Measurements from ENCODE around the gene SEC14L3.

SEC14L3 gene

DNA sequence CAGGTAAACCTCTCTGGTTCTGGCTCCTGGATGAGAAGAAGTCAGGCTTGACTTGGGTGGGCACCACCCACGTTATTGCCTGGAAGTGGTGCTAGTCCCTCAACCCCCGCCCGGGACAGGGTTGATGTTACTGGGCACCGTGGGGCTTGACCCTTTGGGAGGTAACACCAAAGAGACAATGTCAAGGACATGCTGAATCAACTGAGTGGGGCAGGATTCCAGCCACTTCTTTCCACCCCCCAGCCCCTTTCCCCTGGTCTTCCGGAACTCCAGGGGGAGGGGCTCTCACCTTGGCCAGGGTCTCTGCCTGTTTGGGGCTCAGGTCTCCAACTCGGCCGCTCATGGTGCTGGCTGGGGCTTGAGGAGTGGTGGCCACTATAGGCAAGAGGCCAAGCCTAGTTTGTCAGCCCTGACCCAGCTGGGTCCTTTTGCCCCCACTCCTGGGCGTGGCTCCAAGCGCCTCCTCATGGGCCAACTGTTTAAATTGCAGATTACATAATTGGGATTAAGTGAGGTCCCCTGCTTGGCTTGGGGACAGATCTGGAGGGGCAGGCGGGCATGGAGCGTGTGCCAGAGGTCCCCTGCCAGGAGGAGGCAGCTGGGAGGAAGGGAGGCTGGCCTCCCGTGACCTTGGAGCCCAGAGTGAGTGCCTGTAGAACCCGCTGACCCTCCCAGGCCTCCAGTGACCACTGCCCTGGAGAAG is at the start of gene SEC14L3:
Gene SEC14L3, minus strand, starts transcription at position 402 of the 703 bp plus-strand sequence. Its CDS starts 59 bp downstream, at position 343.
- no peak for DNase-seq (ENCODE audit: low read depth in 1 of 2, low spot score in 1 of 2)

DNA sequence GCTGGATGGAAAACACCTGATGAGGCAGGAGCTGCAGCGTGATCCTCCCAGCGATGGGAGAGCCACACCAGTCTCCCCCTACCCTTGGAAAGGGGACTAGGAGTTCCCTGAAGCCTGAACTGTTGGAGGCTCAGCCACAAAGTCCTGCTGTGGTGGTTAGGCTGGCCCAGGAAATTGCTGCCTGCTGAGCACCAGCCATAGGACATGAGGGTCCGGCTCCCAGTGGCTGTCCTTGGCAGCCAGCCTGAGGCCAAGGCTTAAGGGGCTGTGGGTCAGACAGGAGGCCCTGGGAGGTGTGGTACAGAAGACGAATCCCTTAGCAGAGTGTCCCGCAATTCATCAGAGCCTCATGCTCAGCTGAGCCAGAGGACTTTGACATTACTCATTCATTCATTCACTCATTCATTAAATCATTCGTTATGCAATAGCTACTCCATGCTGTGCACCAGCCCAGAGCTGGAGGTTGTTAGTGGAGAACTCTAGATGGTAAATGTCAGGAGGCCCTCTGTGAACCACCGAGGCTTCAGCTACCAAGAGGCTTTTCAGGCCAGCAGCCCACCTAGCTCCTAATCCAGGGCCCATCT is 48.1 kb upstream of the SEC14L3 start:
- no peak for DNase-seq (ENCODE audit: low read depth in 1 of 2, low spot score in 1 of 2)

DNA sequence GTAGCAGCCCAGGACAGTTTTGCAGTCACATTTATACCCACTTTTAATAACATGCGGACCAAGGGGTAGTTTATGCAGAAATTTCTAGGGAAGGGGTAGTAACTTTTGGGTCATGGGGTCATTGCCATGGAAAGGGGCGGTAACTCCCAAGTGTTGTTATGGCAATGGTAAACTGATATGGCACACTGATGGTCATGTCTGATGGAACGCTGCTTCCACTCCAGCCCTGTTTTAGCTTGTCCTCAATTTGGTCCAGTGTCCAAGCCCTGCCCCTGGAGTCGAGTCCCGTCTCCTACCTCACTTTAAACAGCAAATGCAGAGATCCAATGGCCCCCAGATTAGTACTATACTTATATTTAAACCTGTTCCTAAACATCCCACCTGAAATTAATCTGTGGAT is 44.9 kb upstream of the SEC14L3 start:
- DNase-seq (ENCODE audit: low read depth in 1 of 2, low spot score in 1 of 2) = no peak

DNA sequence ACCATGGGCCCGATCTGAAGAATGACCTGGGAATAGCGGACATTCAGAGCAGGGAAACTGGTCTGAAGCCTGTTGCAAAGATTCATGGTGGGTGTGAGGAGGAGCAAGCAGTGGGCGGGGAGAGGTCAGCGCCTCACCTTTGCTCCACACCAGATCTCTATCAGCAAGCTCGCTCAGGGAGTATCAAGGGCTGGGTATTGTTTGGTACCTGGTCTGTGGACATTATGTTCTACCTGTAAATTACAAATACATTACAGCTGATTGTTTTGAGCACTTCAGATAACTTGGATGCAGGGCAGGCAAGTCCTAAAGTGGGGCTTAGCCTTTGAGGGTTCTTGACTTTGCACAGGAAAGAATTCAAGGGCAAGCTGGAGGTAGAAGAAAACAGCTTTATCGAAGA is 44.5 kb upstream of the SEC14L3 start:
- DNase-seq (ENCODE audit: low read depth in 1 of 2, low spot score in 1 of 2) = no peak

DNA sequence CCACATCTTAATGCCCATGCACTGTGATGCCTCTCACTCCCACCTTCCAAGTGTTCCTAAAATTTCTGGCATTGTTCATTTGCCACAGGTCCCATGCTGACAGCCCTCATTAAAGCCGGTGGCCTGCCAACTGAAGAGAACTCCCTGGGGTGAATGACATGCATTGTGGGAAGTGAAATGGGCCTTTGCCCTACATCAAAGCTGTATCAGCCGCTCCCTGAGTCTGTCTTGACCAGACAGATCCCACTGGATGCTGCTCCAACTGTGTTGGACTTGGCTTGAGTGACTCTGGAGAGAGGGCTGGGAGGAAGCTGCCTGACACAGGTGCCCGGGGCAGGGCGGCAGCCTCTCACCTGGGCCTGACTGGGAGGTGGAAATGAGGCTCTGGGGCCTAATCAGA is 42.4 kb upstream of the SEC14L3 start:
- DNase-seq (ENCODE audit: low read depth in 1 of 2, low spot score in 1 of 2) = no peak

DNA sequence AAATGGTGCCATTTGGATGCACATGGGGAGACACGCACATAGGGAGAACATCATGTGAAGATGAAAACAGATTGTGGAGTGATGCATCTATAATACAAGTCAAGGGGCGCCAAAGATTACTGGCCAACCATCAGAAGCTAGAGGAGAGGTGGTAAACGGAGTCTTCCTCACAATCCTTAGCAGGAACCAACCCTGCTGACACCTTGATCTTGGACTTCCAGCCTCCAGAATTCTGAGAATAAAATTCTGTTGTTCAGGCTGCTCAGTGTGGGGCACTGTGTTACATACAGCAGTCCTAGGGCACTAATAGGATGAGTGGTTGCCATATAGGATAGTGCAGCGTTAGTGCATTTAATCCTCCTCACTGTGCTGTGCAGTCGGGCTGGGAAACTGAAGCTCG is 41.6 kb upstream of the SEC14L3 start:
- DNase-seq (ENCODE audit: low read depth in 1 of 2, low spot score in 1 of 2) = no peak

DNA sequence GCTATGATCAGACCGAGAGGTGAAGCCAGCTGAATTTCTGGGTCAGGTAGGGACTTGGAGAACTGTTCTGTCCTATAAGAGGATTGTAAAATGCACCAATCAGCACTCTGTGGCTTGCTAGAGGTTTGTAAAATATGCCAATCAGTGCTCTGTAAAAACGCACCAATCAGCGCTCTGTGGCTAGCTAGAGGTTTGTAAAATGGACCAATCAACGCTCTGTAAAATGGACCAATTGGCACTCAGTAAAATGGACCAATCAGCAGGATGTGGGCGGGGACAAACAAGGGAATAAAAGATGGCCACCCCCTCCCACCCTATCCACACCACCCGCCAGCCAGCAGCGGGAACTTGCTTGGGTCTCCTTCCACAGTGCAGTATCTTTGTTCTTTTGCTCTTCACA is 40.1 kb upstream of the SEC14L3 start:
- DNase-seq (ENCODE audit: low read depth in 1 of 2, low spot score in 1 of 2) = no peak

DNA sequence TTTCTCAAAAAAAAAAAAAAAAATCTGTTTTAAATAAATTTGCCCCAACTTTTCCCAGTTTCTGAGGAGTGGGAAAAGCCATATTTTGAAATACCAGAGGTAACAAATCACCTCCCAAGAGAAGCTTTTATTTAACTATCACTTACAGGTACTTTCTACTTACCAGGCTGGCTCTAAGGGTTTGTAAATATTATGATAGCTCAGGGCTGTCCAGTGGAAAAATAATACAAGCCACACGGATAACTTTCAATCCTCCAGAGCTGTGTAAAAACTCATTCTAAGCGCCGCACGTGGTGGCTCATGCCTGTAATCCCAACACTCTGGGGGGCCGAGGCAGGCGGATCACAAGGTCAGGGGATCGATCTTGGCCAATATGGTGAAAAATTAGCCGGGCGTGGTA is 39.3 kb upstream of the SEC14L3 start:
- no peak for DNase-seq (ENCODE audit: low read depth in 1 of 2, low spot score in 1 of 2)

DNA sequence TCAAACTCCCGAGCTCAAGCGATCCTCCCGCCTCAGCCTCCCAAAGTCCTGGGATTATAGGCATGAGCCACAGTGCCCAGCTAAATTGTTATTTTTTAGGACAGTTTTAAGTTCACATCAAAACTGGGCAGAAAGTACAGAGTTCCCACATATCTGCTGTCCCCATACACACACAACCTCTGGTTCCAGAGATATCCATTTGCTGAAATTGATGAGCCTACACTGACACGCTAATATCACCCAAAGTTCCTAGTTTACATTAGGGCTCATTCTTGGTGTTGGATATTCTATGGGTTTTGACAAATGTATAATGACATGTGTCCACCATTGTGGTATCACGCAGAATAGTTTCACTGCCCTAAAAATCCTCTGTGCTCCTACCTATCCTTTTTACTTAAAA is 36.4 kb upstream of the SEC14L3 start:
- no peak for DNase-seq (ENCODE audit: low read depth in 1 of 2, low spot score in 1 of 2)

DNA sequence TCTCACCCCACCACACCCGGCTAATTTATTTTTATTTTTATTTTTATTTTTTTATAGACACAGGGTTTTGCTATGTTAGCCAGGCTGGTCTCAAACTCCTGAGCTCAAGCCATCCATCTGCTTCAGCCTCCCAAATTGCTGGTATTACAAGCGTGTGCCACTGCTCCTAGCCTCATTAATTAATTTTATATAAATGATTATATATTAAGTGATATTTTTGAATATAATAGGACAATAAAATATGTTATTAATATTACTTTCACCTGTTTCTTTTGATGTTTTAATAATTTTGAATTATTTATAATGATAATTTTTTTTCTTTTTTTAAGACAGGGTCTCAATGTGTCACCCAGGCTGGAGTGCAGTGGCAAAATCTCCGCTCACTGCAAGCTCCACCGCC is 35.9 kb upstream of the SEC14L3 start:
- no peak for DNase-seq (ENCODE audit: low read depth in 1 of 2, low spot score in 1 of 2)

DNA sequence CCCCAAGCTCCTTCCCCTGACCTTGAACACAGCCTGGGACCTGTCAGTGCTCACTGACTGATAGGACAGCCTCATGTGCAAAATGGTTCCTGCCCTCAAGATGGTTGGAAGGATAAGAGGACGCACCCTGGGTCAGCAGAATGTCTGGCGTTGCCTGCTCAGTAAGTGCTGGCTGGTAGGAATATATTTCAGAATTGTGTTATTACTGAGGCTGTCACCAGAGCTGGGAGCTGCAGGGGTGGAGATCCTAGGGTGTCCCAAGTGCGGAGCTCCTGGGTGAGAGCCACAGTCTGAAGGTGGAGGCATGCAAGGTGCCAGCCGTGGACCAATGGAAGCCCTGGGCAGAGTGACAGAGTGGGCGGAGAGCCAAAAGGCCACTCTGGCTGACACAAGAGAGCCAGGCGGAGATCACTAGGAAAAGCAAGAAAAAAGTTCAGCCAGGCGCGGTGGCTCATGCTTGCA is 34.7 kb upstream of the SEC14L3 start:
- no peak for DNase-seq (ENCODE audit: low read depth in 1 of 2, low spot score in 1 of 2)

DNA sequence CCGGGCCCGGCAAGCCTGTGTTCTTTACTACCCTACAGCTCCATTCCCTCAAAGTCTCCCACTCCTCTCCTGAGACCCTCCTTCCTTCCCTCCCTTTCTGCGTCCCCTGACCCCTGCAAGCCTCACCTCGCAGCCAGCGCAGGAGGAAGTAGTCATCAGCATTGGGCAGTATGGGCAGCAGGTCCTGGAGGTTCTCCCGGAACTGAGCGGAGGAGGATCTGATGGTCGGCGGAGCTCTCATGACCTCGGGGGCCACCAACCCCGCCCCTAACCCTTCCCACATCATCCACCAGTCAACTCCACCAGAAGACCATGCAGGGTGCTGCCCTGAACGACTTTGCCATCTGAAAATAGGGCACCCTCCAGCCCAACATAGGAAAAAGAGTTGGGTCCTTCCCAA is 31.7 kb upstream of the SEC14L3 start:
- no peak for DNase-seq (ENCODE audit: low read depth in 1 of 2, low spot score in 1 of 2)

DNA sequence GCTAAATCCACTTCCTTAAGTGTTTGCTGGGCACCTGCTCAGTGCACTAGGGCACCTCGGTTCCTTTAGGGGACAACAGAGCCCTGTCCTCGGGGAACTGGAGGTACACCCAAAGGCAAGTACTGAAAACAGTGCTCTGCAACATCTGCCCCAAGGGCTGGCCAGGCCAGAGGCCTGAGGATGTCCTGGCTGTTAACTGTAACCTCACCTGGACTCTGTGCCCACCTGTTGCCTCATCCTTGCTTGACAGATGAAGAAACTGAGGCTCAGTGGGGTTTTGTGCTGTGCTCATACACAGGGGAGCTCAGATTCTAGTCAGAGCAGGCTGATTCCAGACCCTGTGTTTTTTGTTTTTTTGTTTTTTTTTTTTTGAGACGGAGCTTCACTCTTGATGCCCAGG is 31.1 kb upstream of the SEC14L3 start:
- DNase-seq (ENCODE audit: low read depth in 1 of 2, low spot score in 1 of 2) = no peak

DNA sequence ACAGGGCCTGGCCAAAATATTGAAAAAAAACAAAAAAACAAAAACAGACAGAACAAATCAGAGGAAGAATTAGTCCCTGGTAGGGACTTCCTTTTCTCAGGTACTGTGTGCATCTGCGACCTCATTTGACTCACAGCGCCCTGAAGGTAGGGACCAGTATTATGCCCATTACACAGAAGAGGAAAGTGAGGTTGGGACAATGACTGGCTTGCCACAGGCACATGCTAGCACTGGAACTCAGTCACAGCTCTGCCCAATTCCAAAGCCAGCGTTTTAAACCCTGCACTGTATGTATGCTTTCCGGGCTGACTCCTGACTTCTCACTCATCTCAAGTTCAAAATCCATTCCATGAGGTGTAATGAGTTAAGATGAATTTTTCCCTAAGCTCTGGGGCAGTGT is 30.3 kb upstream of the SEC14L3 start:
- no peak for DNase-seq (ENCODE audit: low read depth in 1 of 2, low spot score in 1 of 2)

DNA sequence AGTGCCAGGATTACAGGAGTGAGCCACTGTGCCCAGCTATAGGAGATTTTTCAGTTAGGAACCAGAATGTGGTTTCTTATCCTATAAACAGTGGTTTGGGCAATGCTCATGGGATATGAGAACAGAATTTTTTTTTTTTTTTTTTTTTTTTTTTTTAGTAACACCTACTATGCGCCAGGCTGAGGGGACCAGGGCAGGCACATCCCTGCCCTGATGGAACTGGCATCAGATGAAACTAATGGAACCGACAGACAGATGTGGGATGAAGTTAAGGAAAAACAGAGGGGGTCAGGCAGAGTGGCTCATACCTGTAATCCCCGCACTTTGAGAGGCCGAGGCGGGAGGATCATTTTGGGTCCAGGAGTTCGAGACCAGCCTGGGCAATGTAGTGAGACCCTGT is 28.8 kb upstream of the SEC14L3 start:
- no peak for DNase-seq (ENCODE audit: low read depth in 1 of 2, low spot score in 1 of 2)

DNA sequence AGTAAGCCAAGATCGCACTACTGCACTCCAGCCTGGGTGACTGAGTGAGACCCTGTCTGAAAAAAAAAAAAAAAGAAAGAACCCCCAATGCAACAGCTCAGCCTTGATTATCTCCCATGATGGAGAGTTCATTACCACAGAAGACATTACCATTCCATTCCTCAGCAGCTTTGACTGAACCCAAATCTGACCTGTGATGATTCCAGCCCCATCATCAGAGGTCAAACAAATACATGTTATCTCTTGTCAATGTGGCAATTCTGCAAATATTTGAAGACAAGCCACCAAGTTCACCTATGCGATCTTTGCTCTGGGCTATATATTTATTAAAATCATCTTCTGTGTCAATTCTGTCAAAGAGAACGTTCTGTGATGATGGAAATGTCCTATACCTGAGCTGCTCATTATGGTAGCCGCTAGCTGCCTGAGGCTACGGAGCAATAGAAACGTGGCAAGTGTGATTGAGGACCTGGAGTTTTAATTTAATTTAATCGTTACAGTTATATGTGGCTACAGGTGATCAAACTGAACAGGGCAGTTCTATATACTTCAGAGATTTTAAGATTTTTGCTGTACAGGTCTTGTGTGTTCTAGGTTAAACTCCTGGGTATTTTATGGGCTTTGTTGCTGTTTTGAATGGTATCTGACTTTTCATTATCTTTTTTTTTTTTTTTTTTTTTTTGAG is 25.8 kb upstream of the SEC14L3 start:
- DNase-seq (ENCODE audit: low read depth in 1 of 2, low spot score in 1 of 2) = no peak

DNA sequence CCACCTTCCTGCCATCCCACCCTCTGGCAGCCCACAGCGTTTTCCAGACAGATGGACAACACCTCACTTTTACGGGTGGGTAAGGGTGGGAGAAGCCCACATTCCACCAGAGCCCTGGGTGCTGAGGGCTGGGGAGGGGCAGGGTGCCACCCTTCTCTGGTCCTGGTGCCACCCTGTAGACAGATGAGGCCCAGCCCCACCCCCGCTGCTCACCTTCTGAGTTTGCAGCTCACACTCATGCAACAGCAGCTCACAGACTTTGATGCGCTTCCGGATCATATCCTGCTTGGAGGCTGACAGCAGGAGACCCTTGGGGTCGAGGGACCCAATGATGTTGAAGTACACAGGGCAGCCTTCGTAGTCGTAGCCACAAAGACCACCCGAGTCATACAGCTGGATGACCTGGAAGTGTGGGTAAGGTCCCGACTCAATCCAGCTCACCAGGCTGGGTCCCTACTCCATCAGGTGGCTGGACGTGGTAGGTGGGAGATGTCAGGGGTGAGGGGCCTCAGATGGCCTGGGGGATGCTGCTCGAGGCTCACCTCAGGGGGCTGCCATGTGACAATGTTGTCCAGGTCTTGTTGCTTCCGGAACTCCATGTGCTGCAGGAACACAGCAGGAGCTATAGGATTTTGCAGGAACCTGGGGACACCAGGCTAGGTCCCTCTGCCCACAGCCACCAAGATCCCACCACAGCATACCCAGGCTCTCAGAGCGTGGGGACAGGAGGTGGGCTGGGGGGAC is 23.4 kb upstream of the SEC14L3 start:
- no peak for DNase-seq (ENCODE audit: low read depth in 1 of 2, low spot score in 1 of 2)

DNA sequence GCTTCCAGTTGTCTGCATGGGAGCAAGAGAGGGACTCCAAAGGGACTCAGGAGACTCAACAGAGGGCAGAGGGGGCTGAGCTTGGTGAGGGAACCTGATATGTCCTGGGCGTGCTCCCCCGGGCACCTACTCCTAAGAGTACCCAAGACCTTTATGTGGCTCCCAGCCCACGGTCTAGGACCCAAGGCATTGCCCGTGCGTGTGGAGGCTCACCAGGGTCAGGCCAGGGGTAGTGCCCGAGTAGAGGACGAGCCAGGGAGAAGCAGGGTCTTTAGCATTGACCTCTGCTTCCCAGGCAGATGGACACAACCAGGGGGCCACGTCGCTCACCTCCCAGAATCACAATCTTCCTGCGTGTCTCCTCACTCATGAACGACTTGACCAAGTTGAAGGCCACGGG is 20.3 kb upstream of the SEC14L3 start:
- no peak for DNase-seq (ENCODE audit: low read depth in 1 of 2, low spot score in 1 of 2)

DNA sequence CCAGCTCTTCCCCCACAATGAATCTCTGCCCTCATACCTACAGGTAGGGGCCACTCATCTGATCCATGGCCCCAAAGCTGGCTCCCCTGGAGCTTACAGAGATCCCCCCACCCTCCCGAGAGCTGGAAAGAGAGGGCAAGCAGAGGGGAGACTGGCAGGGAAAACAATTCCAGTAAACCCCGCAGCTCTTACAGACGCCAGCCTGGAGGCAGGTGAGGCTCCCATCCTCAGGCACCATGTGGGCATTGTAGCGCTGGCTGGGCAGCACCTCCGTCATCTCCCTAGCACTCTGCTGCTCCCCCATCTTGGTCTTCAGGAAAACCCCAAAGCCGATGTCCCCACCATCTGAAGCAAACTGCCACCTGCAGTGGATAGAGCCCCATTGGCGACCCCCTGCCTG is 19.6 kb upstream of the SEC14L3 start:
- no peak for DNase-seq (ENCODE audit: low read depth in 1 of 2, low spot score in 1 of 2)

DNA sequence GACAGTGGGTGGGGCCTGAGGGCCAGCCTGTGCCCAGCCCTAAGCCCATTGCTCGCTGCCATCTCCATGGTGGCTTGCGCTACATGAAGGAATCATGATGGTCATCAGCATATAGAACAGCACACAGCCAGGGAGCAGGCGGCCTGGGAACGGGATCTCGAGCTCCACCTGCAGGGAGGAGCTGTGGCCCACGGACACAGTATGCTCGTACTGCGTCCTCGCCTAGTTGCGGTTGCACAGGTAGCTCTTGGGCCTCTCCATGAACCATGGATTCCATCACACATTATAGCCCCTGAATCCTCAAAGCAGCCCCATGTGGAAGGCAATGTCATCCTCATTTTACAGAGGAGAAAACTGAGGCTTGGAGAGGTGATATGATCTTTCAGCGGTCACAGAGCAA is 18.6 kb upstream of the SEC14L3 start:
- no peak for DNase-seq (ENCODE audit: low read depth in 1 of 2, low spot score in 1 of 2)

DNA sequence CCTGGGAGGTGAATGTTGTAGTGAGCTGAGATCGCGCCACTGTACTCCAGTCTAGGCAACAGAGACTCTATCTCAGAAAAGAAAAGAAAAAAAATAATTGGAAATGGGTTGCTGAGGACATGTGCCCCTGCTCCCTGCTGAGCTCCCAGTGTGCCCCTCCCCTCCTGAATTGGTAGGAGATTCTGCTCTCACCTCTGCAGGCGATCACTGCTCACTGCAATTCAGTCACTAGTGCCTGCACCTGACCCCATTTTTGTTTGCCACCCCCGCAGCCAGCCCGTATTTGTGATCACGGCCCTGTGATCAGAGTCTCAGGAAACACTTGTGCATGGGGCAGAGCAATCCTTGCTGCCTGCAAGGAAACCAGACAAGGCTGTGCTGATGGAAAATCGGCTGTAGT is 16.3 kb upstream of the SEC14L3 start:
- DNase-seq (ENCODE audit: low read depth in 1 of 2, low spot score in 1 of 2) = no peak

DNA sequence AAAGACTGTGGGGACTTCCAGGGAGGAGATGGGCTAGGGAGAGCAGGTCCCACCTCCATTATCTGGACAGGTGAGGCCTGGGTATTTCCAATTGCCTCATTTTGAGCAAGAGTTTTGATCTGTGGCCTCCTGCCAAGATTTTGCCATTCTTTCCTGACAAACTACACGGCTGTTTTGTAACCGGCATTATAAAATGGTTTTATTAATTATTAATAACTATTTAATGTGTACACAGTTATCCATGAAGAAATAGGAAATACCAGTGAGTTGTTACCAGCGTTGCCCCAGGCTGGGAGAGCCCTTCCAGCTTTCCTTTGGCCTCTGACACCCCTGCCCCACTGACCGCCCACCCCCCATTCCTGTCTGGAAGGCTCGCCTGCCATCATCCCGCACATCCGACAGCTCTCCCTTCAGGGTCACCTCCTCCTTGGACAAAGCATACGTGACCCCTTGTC is 14.9 kb upstream of the SEC14L3 start:
- no peak for DNase-seq (ENCODE audit: low read depth in 1 of 2, low spot score in 1 of 2)
